SK-N-SH (cell line): ENCODE data around the gene TBC1D1. TPM values are rescaled to one million over a fixed set of nuclear protein-coding genes. Genes with fewer than 3 reads are reported as not detected.

Experiments used
- CTCF ChIA-PET: fragments of 300-600, 350-600 bp; formaldehyde crosslinking; extraction: SDS; loops from one replicate; lab custom pipeline; 2021; lab: Yijun Ruan, JAX
- POLR2A ChIA-PET: fragments of 350-600 bp; sonication (Branson Sonifier 250); formaldehyde crosslinking; extraction: SDS; loops from one replicate; lab custom pipeline; 2020; ENCODE audit warnings: antibody characterized with exemption, inconsistent platforms; lab: Yijun Ruan, JAX
- DNase-seq: peaks from one replicate; pipeline ENCODE4 v3.0.0; 2012
- H2AFZ ChIP-seq: fragments of 200-600 bp; sonication (generic); 2 replicates; pipeline ENCODE4 v1.8.1; 2016; ENCODE audit warnings: antibody characterized with exemption, mild to moderate bottlenecking, low read depth
- H3F3A ChIP-seq: fragments of 200-600 bp; sonication (generic); replicated peaks from 2 replicates; pipeline ENCODE3; 2016; ENCODE audit warnings: antibody characterized with exemption, mild to moderate bottlenecking; ENCODE audit not compliant: insufficient read depth
- H3K27ac ChIP-seq, 2 experiments: fragments of 200-500 bp in 1 of 2; fragments of 200-600 bp in 1 of 2; sonication (Bioruptor generic) in 1 of 2; sonication (generic), shearing (Covaris generic) in 1 of 2; 2 replicates each; pipeline versions ENCODE4 v1.5.1 to v1.6.1; 2014 to 2016; ENCODE audit warnings: low read depth in 2 of 2, inconsistent platforms in 1 of 2, low read length in 1 of 2, mild to moderate bottlenecking in 1 of 2, mixed read lengths in 1 of 2
- H3K27me3 ChIP-seq: fragments of 200-600 bp; sonication (generic), shearing (Covaris generic); 2 replicates; pipeline ENCODE4 v1.6.1; 2016; ENCODE audit warnings: mixed run types; ENCODE audit not compliant: insufficient read depth
- H3K36me3 ChIP-seq, 2 experiments: fragments of 200-500 bp in 1 of 2; fragments of 200-600 bp in 1 of 2; sonication (Bioruptor generic) in 1 of 2; sonication (generic) in 1 of 2; replicated peaks in 1 of 2; 2 replicates each; pipeline versions ENCODE3 to v1.5.1; 2014 to 2016; ENCODE audit warnings: low read length in 1 of 2, mild to moderate bottlenecking in 1 of 2; ENCODE audit not compliant: insufficient read depth in 2 of 2, control insufficient read depth in 1 of 2
- H3K4me1 ChIP-seq, 2 experiments: fragments of 200-500 bp in 1 of 2; fragments of 200-600 bp in 1 of 2; sonication (Bioruptor generic) in 1 of 2; sonication (generic), shearing (Covaris generic) in 1 of 2; 2 replicates each; pipeline versions ENCODE4 v1.5.1 to v1.6.1; 2014 to 2016; ENCODE audit warnings: low read depth in 1 of 2, low read length in 1 of 2, mixed run types in 1 of 2; ENCODE audit not compliant: insufficient read depth in 2 of 2, control insufficient read depth in 1 of 2
- H3K4me2 ChIP-seq: fragments of 200-600 bp; sonication (generic), shearing (Covaris generic); 2 replicates; pipeline ENCODE4 v1.6.1; 2017; ENCODE audit warnings: mixed run types
- H3K4me3 ChIP-seq, 2 experiments: fragments of 200-500 bp in 1 of 2; fragments of 200-600 bp in 1 of 2; sonication (Bioruptor generic) in 1 of 2; sonication (generic), shearing (Covaris generic) in 1 of 2; 2 replicates each; pipeline versions ENCODE4 v1.5.1 to v1.8.1; 2014 to 2016; ENCODE audit warnings: low read depth in 2 of 2, inconsistent platforms in 1 of 2, low read length in 1 of 2, mild to moderate bottlenecking in 1 of 2, mixed read lengths in 1 of 2, moderate library complexity in 1 of 2
- H3K79me2 ChIP-seq: fragments of 200-600 bp; sonication (generic); 2 replicates; pipeline ENCODE4 v1.8.1; 2017; ENCODE audit warnings: mild to moderate bottlenecking; ENCODE audit not compliant: insufficient read depth
- H3K9ac ChIP-seq: fragments of 200-600 bp; sonication (generic); 2 replicates; pipeline ENCODE4 v1.6.1; 2017; ENCODE audit warnings: mixed run types
- H3K9me2 ChIP-seq: fragments of 200-600 bp; sonication (generic); 2 replicates; pipeline ENCODE4 v1.6.1; 2017; ENCODE audit warnings: mixed run types
- H3K9me3 ChIP-seq: fragments of 200-600 bp; sonication (generic); 2 replicates; pipeline ENCODE4 v1.6.1; 2017; ENCODE audit warnings: mixed run types, mild to moderate bottlenecking, moderate library complexity
- H4K20me1 ChIP-seq: fragments of 200-600 bp; sonication (generic); 2 replicates; pipeline ENCODE4 v1.6.1; 2017; ENCODE audit warnings: mild to moderate bottlenecking, mixed run types; ENCODE audit not compliant: insufficient read depth
- EP300 ChIP-seq, 2 experiments: IDR thresholded peaks; 2 replicates each; pipeline versions ENCODE4 v1.4.0 to v1.6.1; 2012; ENCODE audit warnings: borderline replicate concordance in 1 of 2, low read depth in 1 of 2, low read length in 1 of 2
- EZH2phosphoT487 ChIP-seq: fragments of 200-600 bp; sonication (generic); IDR thresholded peaks from 2 replicates; pipeline ENCODE4 v1.6.1; 2017; ENCODE audit warnings: low read depth, mixed run types, mild to moderate bottlenecking, antibody characterized with exemption, moderate library complexity, borderline replicate concordance
- FOSL2 ChIP-seq: IDR thresholded peaks from 2 replicates; pipeline ENCODE4 v1.4.0; 2012; ENCODE audit warnings: low read depth, mild to moderate bottlenecking, moderate library complexity, borderline replicate concordance
- FOXM1 ChIP-seq: IDR thresholded peaks from 2 replicates; pipeline ENCODE4 v1.4.0; 2012; ENCODE audit warnings: low read depth, mild to moderate bottlenecking
- GABPA ChIP-seq: IDR thresholded peaks from 2 replicates; pipeline ENCODE4 v1.4.0; 2012; ENCODE audit warnings: low read depth, mild to moderate bottlenecking
- MAX ChIP-seq: IDR thresholded peaks from 2 replicates; pipeline ENCODE4 v1.4.0; 2012; ENCODE audit warnings: low read depth
- MEF2A ChIP-seq: IDR thresholded peaks from 2 replicates; pipeline ENCODE4 v1.4.0; 2012; ENCODE audit warnings: low read depth, borderline replicate concordance
- MXI1 ChIP-seq: IDR thresholded peaks from 2 replicates; pipeline ENCODE4 v1.6.1; 2012; ENCODE audit warnings: mild to moderate bottlenecking, low read depth, low read length, improper control_type of control experiment
- NFIC ChIP-seq: IDR thresholded peaks from 2 replicates; pipeline ENCODE4 v1.4.0; 2012; ENCODE audit warnings: borderline replicate concordance
- PBX3 ChIP-seq: IDR thresholded peaks from 2 replicates; pipeline ENCODE4; 2012
- TCF12 ChIP-seq: IDR thresholded peaks from 2 replicates; pipeline ENCODE4 v1.4.0; 2012
- TEAD4 ChIP-seq: IDR thresholded peaks from 2 replicates; pipeline ENCODE4 v1.4.0; 2012; ENCODE audit warnings: mild to moderate bottlenecking, borderline replicate concordance; ENCODE audit not compliant: insufficient read depth
- WGBS: methylation state at CpG from one replicate; pipeline ENCODE4 v1.1.6; 2017; ENCODE audit warnings: low lambda C conversion rate; 5-methylcytosine and 5-hydroxymethylcytosine counted together
- polyA plus RNA-seq, 3 experiments: library from polyadenylated mRNA; depleted of rRNA; stranded (reverse); fragments of >200 nt; gene quantifications; 2 replicates each; pipeline ENCODE4 v1.2.3, GENCODE V29; 2012

Gene TBC1D1
- polyA plus RNA-seq, 1 of the 3 experiments (the other 2 are of a cell fraction) = 29.8 TPM

DNA sequence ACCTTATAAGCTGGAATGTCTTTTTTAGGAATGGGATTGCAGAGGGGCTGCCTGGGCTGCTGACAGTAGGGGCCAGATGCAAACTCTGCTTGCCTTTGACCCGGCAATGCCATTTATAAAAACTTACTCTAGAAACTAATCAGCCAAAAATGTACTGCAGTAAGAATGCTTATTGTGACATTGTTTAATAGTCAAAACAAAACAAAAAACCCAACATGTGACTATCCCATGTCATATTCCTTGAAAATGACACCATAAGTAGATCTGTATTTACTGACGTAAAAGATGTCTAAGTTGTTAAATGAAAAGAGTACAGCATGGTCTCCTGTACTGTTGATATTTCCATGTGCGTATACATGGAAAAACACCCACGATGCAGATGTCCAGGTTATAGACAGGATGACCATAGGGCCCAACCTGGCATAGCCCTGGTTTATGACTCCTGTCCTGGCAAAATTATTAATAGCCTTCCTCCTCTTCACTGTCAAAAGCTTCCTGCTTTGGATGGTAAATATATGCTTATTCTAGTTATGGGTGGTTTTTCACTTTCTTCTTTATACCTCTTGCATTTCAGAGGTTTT is 208.2 kb downstream of the TBC1D1 start:
- Histone ChIP-seq H2AFZ (no peak overlapping the region), H3K9me3 (no peaks in the 10 kb centered on the region), H3K4me3 (no peak overlapping the region), H3K27ac (peak overlapping the region; percentile 22 to 90; a peak in 3 of 4 replicates), H3K36me3 (peaks cover 5 to 8% of the 10 kb centered on the region in 2 experiments), H3K9me2 (no peaks in the 10 kb centered on the region), H3K27me3 (no peaks in the 10 kb centered on the region), H3K4me1 (peaks cover 10 to 11% of the 10 kb centered on the region in 2 experiments; a peak in 3 of 4 replicates), H3F3A (peaks cover 6% of the 10 kb centered on the region), H3K4me2 (peak overlapping the region; percentile 46; the same call in 1 of the 2 replicates), H3K9ac (peak overlapping the region; percentile 32; the same call in 1 of the 2 replicates), H3K79me2 (no peaks in the 10 kb centered on the region), H4K20me1 (no peaks in the 10 kb centered on the region)
- ChIA-PET CTCF (no interaction called here), POLR2A (no interaction called here)
- WGBS = 94% methylated on average over 4 of the region's 4 CpGs
- no peak for DNase-seq
- no peak for TF ChIP-seq GABPA

- Histone ChIP-seq H4K20me1 (no peaks in the 10 kb centered on the region), H3K4me1 (peaks cover 2 to 11% of the 10 kb centered on the region in 2 experiments; a peak in 2 of 4 replicates), H3F3A (peaks cover 6% of the 10 kb centered on the region), H3K36me3 (peaks cover 5 to 8% of the 10 kb centered on the region in 2 experiments), H3K79me2 (no peaks in the 10 kb centered on the region), H3K9me2 (no peaks in the 10 kb centered on the region), H3K27ac (peak overlapping the region in 1 of 2 experiments; percentile 90; a peak in 3 of 4 replicates), H3K4me3 (no peak overlapping the region), H3K27me3 (no peaks in the 10 kb centered on the region), H3K9me3 (no peaks in the 10 kb centered on the region), H2AFZ (no peak overlapping the region), H3K4me2 (peak overlapping the region; percentile 46; the same call in 1 of the 2 replicates), H3K9ac (peak overlapping the region; percentile 32; the same call in 1 of the 2 replicates)
- TF ChIP-seq MEF2A (no peak), FOSL2 (peak; percentile 1; the same call in 1 of the 2 replicates), TEAD4 (0 out of 2 replicates have a peak, but pooled peaks have one; percentile 18), FOXM1 (0 out of 2 replicates have a peak, but pooled peaks have one; percentile 34), EP300 (IDR thresholded peaks at IDR 0.05; ENCODE audit: borderline replicate concordance in 1 of 2, low read depth in 1 of 2, low read length in 1 of 2) (peak in 1 of 2 experiments; percentile 40; a peak in 1 of 4 replicates), TCF12 (peak; percentile 37; the same call in 1 of the 2 replicates), MAX (0 out of 2 replicates have a peak, but pooled peaks have one; percentile 38), EZH2phosphoT487 (no peak), NFIC (peak; percentile 15; the same call in 1 of the 2 replicates), MXI1 (no peak), PBX3 (peak; percentile 51)
- DNase-seq = no peak
- CTCF ChIA-PET = no interaction called here
- POLR2A ChIA-PET = no interaction called here
- WGBS = 58% methylated on average over 3 of the region's 3 CpGs
Measured at GRCh38 chr4:38099908-38100407, 209.1 kb downstream of the TBC1D1 start.
